Measurements from ENCODE around the gene RNLS.

The RNLS gene

GRCh38 chr10:88423732-88424131, 159.4 kb downstream of the RNLS start:
- no peak for DNase-seq

- no peak for DNase-seq
Measured at GRCh38 chr10:88421590-88421989, 161.5 kb downstream of the RNLS start.

- DNase-seq, result no peak
Measured at GRCh38 chr10:88418871-88419270, 164.2 kb downstream of the RNLS start.

- no peak for DNase-seq
Measured at GRCh38 chr10:88417387-88418030, 165.6 kb downstream of the RNLS start.

- no peak for DNase-seq
Measured at GRCh38 chr10:88416801-88417200, 166.3 kb downstream of the RNLS start.

- no peak for DNase-seq
Measured at GRCh38 chr10:88415533-88416130, 167.5 kb downstream of the RNLS start.

- DNase-seq, result no peak
Measured at GRCh38 chr10:88413412-88413811, 169.7 kb downstream of the RNLS start.

GRCh38 chr10:88411772-88412349, 171.3 kb downstream of the RNLS start:
- no peak for DNase-seq

- DNase-seq, result no peak
Measured at GRCh38 chr10:88409824-88410223, 173.3 kb downstream of the RNLS start.

GRCh38 chr10:88409236-88409635, 173.9 kb downstream of the RNLS start:
- no peak for DNase-seq

- DNase-seq, result no peak
Measured at GRCh38 chr10:88408096-88408495, 175.0 kb downstream of the RNLS start.

- DNase-seq, result no peak
Measured at GRCh38 chr10:88404133-88404532, 179.0 kb downstream of the RNLS start.

- no peak for DNase-seq
Measured at GRCh38 chr10:88401671-88402347, 181.3 kb downstream of the RNLS start.

- DNase-seq, result no peak
Measured at GRCh38 chr10:88399240-88399639, 183.9 kb downstream of the RNLS start.

GRCh38 chr10:88395677-88396076, 187.4 kb downstream of the RNLS start:
- DNase-seq, result no peak

GRCh38 chr10:88392222-88392621, 190.9 kb downstream of the RNLS start:
- DNase-seq, result no peak

GRCh38 chr10:88390041-88390440, 193.1 kb downstream of the RNLS start:
- no peak for DNase-seq

- no peak for DNase-seq
Measured at GRCh38 chr10:88389456-88389855, 193.7 kb downstream of the RNLS start.

- DNase-seq, result no peak
Measured at GRCh38 chr10:88388324-88388723, 194.8 kb downstream of the RNLS start.

- peak; percentile 47 for DNase-seq
Measured at GRCh38 chr10:88386821-88387773, 196.0 kb downstream of the RNLS start.

GRCh38 chr10:88386204-88386788, 196.8 kb downstream of the RNLS start:
- no peak for DNase-seq

GRCh38 chr10:88385601-88386203, 197.4 kb downstream of the RNLS start:
- DNase-seq, result no peak

Data from left hindlimb (tissue), 1 donor.